ENCODE measurements around the gene SORBS1.

The SORBS1 gene

DNA sequence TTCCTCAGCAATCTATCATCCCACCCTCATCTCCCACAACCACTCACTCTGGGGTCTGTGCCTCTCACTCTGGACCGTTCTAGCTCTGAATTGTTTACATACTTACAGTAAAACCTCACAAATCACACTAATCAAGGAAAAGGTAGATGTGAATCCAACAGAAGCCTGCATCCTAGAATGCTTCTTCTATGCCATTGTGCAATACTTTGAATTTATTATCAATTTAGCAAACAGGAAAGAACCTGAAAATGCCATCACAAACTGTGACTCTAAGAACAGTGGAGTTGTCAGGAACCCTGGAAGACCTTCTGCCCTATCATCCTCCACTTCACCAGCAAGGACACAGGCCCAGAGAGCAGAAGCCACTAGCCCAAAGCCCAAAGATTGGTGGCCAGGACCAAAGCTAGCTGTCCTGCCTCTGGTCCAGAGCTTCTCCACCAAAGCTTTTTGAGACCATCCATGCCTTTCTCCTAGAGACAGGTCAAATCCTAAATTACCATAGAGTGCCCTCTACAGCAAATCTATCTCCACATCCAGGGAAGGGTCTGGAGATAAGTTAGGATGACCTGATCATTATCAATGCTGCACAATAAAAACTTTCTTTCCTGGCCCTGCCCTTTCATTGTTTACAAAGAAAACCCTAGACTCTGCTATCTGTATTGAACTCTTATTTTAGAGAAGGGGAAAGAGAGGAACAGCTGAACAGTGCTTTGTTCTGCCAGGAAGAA lies 2.4 kb downstream of the SORBS1 start:
- TF ChIP-seq CTCF (conservative IDR thresholded peaks at IDR 0.05) = no peak
- no peak overlapping the region for H3K27ac ChIP-seq

DNA sequence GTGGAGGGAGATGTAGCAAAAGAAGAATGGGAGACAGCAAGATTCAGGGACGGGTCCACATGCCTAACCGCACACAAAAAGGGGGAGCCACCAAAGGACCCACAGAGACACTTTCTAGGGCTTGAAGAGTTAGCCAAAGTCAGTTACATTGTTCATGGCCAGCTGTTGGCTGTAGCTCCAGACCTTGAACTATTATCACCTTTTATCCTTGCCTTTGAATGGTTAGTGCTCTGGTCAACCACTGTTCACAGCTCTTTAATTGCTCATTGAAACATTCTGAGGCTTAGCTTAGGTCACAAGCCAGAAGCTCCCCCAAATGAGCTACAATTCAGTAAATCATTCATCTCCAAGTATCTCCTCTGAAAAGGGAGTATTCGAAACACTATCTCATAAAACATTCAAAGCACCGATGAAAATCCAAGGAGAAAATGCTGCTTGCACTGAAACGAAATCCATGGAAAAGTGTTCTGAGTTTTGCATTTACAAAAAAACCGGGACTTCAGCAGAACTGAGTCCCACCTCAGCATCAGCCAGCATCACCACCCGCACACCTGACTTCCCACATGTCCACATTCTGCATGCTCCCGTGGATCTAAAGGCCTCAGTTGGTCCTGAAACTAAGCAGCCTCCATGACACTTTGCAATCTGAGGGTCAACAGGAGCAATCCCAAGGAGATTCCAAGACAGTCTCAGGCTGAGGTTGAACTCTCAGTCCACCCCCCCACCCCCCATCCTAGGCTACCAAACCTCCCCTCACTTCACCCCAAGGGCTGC lies 4.0 kb downstream of the SORBS1 start:
- TF ChIP-seq CTCF (conservative IDR thresholded peaks at IDR 0.05) = no peak
- no peak overlapping the region for H3K27ac ChIP-seq

DNA sequence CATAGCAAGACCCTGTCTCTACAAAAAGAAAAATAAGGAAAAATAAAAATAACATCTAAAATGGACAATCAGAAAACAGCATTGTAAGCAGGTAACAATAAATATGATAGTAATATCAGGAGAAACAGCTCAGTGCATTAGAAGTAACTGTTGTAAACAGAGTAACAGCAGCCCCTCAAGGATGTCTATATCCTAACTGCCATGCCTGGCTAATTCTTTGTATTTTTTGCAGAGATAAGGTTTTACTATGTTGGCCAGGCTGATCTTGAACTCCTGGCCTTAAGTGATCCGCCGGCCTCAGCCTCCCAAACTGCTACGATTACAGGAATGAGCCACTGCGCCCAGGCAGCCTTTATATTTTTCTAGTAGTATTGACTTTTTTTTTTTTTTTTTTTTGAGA lies 7.5 kb downstream of the SORBS1 start:
- no peak overlapping the region for H3K27ac ChIP-seq
- no peak for TF ChIP-seq CTCF (conservative IDR thresholded peaks at IDR 0.05)

GRCh38 chr10:95552679-95553342 lies 8.4 kb downstream of the SORBS1 start:
- H3K27ac ChIP-seq = no peak overlapping the region
- no peak for TF ChIP-seq CTCF (conservative IDR thresholded peaks at IDR 0.05)

- TF ChIP-seq CTCF (conservative IDR thresholded peaks at IDR 0.05) = no peak
- peak overlapping the region; percentile 62 for H3K27ac ChIP-seq
Observed at GRCh38 chr10:95550073-95550672, 11.0 kb downstream of the SORBS1 start.

DNA sequence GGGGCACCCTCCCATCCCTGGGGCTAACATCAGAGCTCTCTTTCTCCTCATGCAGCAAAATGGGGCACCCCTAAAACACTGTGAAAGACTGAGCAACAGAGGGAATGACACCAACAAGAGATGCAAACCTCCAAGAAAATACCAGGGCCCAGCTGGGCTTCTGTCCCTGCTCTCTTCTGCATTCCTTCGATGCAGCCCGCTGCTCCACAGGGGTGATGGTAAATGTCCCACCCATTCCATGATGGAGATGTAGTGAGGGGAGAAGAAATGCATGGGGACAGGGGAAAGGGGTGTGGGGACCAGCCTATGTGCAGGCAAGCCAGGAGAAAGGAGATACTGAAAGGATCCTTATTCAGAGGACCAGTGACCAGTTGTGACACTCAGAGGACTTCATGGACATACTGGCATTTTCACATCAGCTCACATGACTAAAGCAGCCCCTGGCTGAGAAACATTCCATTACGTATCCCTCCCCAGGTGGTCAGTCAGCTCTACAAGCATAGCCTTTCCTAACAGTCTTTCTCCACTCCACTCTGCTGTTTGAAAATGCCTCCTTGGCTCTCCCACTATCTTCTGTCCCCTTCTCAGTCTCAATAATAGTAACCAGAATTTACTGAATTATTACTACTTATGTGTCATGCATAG lies 13.3 kb downstream of the SORBS1 start:
- TF ChIP-seq CTCF (conservative IDR thresholded peaks at IDR 0.05) = no peak

More for the DNA sequence above, 13.3 kb downstream of the SORBS1 start:
- H3K27ac ChIP-seq = no peak overlapping the region
